SK-N-SH (cell line): ENCODE results near the gene CAMK2B.

ENCODE experiments used
- GABPA ChIP-seq: IDR thresholded peaks from 2 replicates; pipeline ENCODE4 v1.4.0; 2012; ENCODE audit warnings: low read depth, mild to moderate bottlenecking
- TF ChIP-seq, protein P1 (sequence below): fragments of 200-600 bp; sonication (generic); IDR thresholded peaks from 2 replicates; pipeline ENCODE4 v1.6.1; 2017; ENCODE audit warnings: antibody characterized with exemption, mild to moderate bottlenecking, moderate library complexity

GRCh38 chr7:44232396-44232795 is 93.0 kb downstream of the CAMK2B start:
- TF ChIP-seq, protein P1, sequence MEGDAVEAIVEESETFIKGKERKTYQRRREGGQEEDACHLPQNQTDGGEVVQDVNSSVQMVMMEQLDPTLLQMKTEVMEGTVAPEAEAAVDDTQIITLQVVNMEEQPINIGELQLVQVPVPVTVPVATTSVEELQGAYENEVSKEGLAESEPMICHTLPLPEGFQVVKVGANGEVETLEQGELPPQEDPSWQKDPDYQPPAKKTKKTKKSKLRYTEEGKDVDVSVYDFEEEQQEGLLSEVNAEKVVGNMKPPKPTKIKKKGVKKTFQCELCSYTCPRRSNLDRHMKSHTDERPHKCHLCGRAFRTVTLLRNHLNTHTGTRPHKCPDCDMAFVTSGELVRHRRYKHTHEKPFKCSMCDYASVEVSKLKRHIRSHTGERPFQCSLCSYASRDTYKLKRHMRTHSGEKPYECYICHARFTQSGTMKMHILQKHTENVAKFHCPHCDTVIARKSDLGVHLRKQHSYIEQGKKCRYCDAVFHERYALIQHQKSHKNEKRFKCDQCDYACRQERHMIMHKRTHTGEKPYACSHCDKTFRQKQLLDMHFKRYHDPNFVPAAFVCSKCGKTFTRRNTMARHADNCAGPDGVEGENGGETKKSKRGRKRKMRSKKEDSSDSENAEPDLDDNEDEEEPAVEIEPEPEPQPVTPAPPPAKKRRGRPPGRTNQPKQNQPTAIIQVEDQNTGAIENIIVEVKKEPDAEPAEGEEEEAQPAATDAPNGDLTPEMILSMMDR, result no peak
- TF ChIP-seq GABPA, result no peak
